Measurements from ENCODE around the gene SIPA1. TPM values are rescaled to one million over a fixed set of nuclear protein-coding genes. Genes with fewer than 3 reads are reported as not detected.
A peak's percentile ranks its signal among the peaks of the same experiment; 100 is the strongest.
"Not testable (repeated sequence)": the region's sequence is repeated elsewhere in the genome, so short reads cannot be mapped to it uniquely, and the experiment has no call there.

Gene SIPA1
- total RNA-seq, 4 donors from 2014 or later = 40.7 to 56.3 (median 45.8) TPM

- WGBS = 51% methylated on average over 8 of the region's 8 CpGs
- Histone ChIP-seq H3K27me3 (no peaks in the 10 kb centered on the region), H3K9me3 (no peaks in the 10 kb centered on the region), H3K27ac (replicated peaks in 1 of 4) (peak overlapping the region; percentile 59 to 77 (median 69)), H3K4me1 (peaks cover 0 to 9% (median 8%) of the 10 kb centered on the region in 4 donors), H3K4me3 (no peak overlapping the region), H3K36me3 (no peaks in the 10 kb centered on the region)
- intact Hi-C loops (cut with DNase I) = no loop called here
- DNase-seq (ENCODE audit: extremely low spot score) = no peak
- TF ChIP-seq POLR2AphosphoS5 (IDR thresholded peaks at IDR 0.05) = peak; percentile 32 to 71
- no peak for TF ChIP-seq EP300 (IDR thresholded peaks at IDR 0.05)
- peak in 1 of 3 experiments; percentile 5 for TF ChIP-seq CTCF (IDR thresholded peaks at IDR 0.05)
- no peak for TF ChIP-seq POLR2A (IDR thresholded peaks at IDR 0.05; ENCODE audit: low read depth)
Observed at GRCh38 chr11:65685981-65686380, 48.1 kb downstream of the SIPA1 start.

GRCh38 chr11:65691847-65692246 lies 53.9 kb downstream of the SIPA1 start:
- H3K27ac ChIP-seq (replicated peaks in 1 of 4); H3K36me3 ChIP-seq; H3K4me3 ChIP-seq; H3K27me3 ChIP-seq; H3K9me3 ChIP-seq; intact Hi-C loops (cut with DNase I); DNase-seq (ENCODE audit: extremely low spot score): not testable (repeated sequence)
- 94% methylated on average over 8 of the region's 8 CpGs for WGBS
- peaks cover 7 to 12% (median 11%) of the 10 kb centered on the region in 4 donors for H3K4me1 ChIP-seq

GRCh38 chr11:65692367-65692766 lies 54.5 kb downstream of the SIPA1 start:
- H3K4me3 ChIP-seq = no peak overlapping the region
- no peak overlapping the region for H3K27ac ChIP-seq (replicated peaks in 1 of 4)
- H3K27me3 ChIP-seq = no peaks in the 10 kb centered on the region
- intact Hi-C loops (cut with DNase I) = no loop called here
- TF ChIP-seq EP300 (IDR thresholded peaks at IDR 0.05) = no peak
- TF ChIP-seq POLR2A (IDR thresholded peaks at IDR 0.05; ENCODE audit: low read depth) = no peak
- TF ChIP-seq CTCF (IDR thresholded peaks at IDR 0.05) = no peak
- no peak for TF ChIP-seq POLR2AphosphoS5 (IDR thresholded peaks at IDR 0.05)
- peaks cover 7 to 12% (median 11%) of the 10 kb centered on the region in 4 donors for H3K4me1 ChIP-seq
- H3K36me3 ChIP-seq = no peaks in the 10 kb centered on the region
- H3K9me3 ChIP-seq = no peaks in the 10 kb centered on the region
- no peak for DNase-seq (ENCODE audit: extremely low spot score)
- 76% methylated on average over 11 of the region's 11 CpGs for WGBS

GRCh38 chr11:65695459-65696241 lies 57.7 kb downstream of the SIPA1 start:
- Histone ChIP-seq H3K9me3 (no peaks in the 10 kb centered on the region), H3K4me3 (no peak overlapping the region), H3K36me3 (no peaks in the 10 kb centered on the region), H3K27ac (replicated peaks in 1 of 4) (no peak overlapping the region), H3K4me1 (peaks cover 7 to 12% (median 11%) of the 10 kb centered on the region in 4 donors), H3K27me3 (no peaks in the 10 kb centered on the region)
- intact Hi-C loops (cut with DNase I) = no loop called here
- 79% methylated on average over 12 of the region's 12 CpGs for WGBS
- TF ChIP-seq POLR2AphosphoS5 (IDR thresholded peaks at IDR 0.05) (peak in 1 of 2 donors; percentile 31), POLR2A (IDR thresholded peaks at IDR 0.05; ENCODE audit: low read depth) (no peak), EP300 (IDR thresholded peaks at IDR 0.05) (no peak), CTCF (IDR thresholded peaks at IDR 0.05) (no peak)
- no peak for DNase-seq (ENCODE audit: extremely low spot score)

GRCh38 chr11:65696802-65697552 lies 59.1 kb downstream of the SIPA1 start:
- peaks cover 7 to 12% (median 11%) of the 10 kb centered on the region in 4 donors for H3K4me1 ChIP-seq
- no peaks in the 10 kb centered on the region for H3K36me3 ChIP-seq
- TF ChIP-seq POLR2AphosphoS5 (IDR thresholded peaks at IDR 0.05) (no peak), POLR2A (IDR thresholded peaks at IDR 0.05; ENCODE audit: low read depth) (no peak), CTCF (IDR thresholded peaks at IDR 0.05) (no peak), EP300 (IDR thresholded peaks at IDR 0.05) (no peak)
- H3K4me3 ChIP-seq = no peak overlapping the region
- WGBS = 88% methylated on average over 5 of the region's 5 CpGs
- H3K27ac ChIP-seq (replicated peaks in 1 of 4) = no peak overlapping the region
- intact Hi-C loops (cut with DNase I) = no loop called here
- no peaks in the 10 kb centered on the region for H3K27me3 ChIP-seq
- DNase-seq (ENCODE audit: extremely low spot score) = no peak
- H3K9me3 ChIP-seq = no peaks in the 10 kb centered on the region
